Measurements from ENCODE around the gene SAPCD2. TPM values are rescaled to one million over a fixed set of nuclear protein-coding genes. Genes with fewer than 3 reads are reported as not detected.

SAPCD2 gene
- total and polyA plus RNA-seq, 2 experiments from 2014 or later: 13.4 to 60.3 TPM

DNA sequence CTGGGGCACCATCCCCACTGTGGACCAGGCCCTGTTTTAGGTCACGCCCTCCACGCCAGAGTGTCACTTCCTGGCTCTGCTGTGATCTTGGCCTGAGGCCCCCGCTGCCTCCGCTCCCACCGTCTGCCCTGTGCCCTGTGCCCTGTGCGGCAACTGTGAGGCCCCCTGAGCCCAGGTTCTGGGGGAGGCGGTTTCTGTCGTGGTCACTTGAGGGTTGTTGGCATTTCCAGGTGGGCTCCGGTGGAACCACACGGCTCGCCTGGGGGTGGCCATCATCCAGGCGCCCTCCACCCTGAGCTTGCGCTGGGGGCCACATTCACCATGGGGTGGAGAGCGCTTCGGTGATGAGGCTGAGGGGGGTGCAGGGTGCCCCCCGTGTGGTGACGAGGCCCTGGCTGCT is 37.6 kb upstream of the SAPCD2 start:
- no peak for ATAC-seq
- no peaks in the 10 kb centered on the region for H3K79me2 ChIP-seq (replicated peaks; ENCODE audit: insufficient read depth)
- no peaks in the 10 kb centered on the region; the same call in 2 of the 3 replicates for H3K4me1 Mint-ChIP-seq
- peaks cover 4% of the 10 kb centered on the region for H3K27me3 Mint-ChIP-seq (ENCODE audit: insufficient read depth, low read depth, poor library complexity)
- H3K4me1 ChIP-seq (ENCODE audit: insufficient read depth): no peaks in the 10 kb centered on the region
- H3K9me2 ChIP-seq (ENCODE audit: insufficient read depth): no peaks in the 10 kb centered on the region
- DNase-seq (ENCODE audit: low spot score): no peak
- peaks cover 3% of the 10 kb centered on the region; the same call in 1 of the 2 replicates for H3F3A ChIP-seq (replicated peaks; ENCODE audit: low read depth)
- H2AFZ ChIP-seq: no peak overlapping the region
- H3K36me3 ChIP-seq (ENCODE audit: insufficient read depth): no peaks in the 10 kb centered on the region
- no peak overlapping the region for H3K27ac ChIP-seq (ENCODE audit: low read depth)
- no peak overlapping the region for H3K4me3 ChIP-seq
- TF ChIP-seq STAT1 (IDR thresholded peaks at IDR 0.05; ENCODE audit: unreplicated experiment) (no peak), NANOG (IDR thresholded peaks at IDR 0.05; ENCODE audit: borderline replicate concordance) (no peak), POLR2AphosphoS5 (IDR thresholded peaks at IDR 0.05; ENCODE audit: low read depth) (no peak), ZNF331 (CRISPR knock-in tag; IDR thresholded peaks at IDR 0.05; ENCODE audit: low read depth) (no peak), EZH2 (IDR thresholded peaks at IDR 0.05; ENCODE audit: low read depth, unreplicated experiment) (no peak), ZNF114 (CRISPR knock-in tag; IDR thresholded peaks at IDR 0.05) (no peak), ZNF462 (CRISPR knock-in tag; IDR thresholded peaks at IDR 0.05) (no peak), CREB1 (CRISPR knock-in tag; IDR thresholded peaks at IDR 0.05; ENCODE audit: low read depth) (no peak), JUNB (IDR thresholded peaks at IDR 0.05; ENCODE audit: unreplicated experiment) (no peak), ETS1 (IDR thresholded peaks at IDR 0.05) (no peak)
- TF ChIP-seq, protein P1, sequence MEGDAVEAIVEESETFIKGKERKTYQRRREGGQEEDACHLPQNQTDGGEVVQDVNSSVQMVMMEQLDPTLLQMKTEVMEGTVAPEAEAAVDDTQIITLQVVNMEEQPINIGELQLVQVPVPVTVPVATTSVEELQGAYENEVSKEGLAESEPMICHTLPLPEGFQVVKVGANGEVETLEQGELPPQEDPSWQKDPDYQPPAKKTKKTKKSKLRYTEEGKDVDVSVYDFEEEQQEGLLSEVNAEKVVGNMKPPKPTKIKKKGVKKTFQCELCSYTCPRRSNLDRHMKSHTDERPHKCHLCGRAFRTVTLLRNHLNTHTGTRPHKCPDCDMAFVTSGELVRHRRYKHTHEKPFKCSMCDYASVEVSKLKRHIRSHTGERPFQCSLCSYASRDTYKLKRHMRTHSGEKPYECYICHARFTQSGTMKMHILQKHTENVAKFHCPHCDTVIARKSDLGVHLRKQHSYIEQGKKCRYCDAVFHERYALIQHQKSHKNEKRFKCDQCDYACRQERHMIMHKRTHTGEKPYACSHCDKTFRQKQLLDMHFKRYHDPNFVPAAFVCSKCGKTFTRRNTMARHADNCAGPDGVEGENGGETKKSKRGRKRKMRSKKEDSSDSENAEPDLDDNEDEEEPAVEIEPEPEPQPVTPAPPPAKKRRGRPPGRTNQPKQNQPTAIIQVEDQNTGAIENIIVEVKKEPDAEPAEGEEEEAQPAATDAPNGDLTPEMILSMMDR (conservative IDR thresholded peaks at IDR 0.05; ENCODE audit: low read depth in 2 of 2): no peak
- TF ChIP-seq, protein P2, sequence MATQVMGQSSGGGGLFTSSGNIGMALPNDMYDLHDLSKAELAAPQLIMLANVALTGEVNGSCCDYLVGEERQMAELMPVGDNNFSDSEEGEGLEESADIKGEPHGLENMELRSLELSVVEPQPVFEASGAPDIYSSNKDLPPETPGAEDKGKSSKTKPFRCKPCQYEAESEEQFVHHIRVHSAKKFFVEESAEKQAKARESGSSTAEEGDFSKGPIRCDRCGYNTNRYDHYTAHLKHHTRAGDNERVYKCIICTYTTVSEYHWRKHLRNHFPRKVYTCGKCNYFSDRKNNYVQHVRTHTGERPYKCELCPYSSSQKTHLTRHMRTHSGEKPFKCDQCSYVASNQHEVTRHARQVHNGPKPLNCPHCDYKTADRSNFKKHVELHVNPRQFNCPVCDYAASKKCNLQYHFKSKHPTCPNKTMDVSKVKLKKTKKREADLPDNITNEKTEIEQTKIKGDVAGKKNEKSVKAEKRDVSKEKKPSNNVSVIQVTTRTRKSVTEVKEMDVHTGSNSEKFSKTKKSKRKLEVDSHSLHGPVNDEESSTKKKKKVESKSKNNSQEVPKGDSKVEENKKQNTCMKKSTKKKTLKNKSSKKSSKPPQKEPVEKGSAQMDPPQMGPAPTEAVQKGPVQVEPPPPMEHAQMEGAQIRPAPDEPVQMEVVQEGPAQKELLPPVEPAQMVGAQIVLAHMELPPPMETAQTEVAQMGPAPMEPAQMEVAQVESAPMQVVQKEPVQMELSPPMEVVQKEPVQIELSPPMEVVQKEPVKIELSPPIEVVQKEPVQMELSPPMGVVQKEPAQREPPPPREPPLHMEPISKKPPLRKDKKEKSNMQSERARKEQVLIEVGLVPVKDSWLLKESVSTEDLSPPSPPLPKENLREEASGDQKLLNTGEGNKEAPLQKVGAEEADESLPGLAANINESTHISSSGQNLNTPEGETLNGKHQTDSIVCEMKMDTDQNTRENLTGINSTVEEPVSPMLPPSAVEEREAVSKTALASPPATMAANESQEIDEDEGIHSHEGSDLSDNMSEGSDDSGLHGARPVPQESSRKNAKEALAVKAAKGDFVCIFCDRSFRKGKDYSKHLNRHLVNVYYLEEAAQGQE (IDR thresholded peaks at IDR 0.05; ENCODE audit: unreplicated experiment): no peak
- no peak overlapping the region for H3K27ac Mint-ChIP-seq
- peaks cover 4% of the 10 kb centered on the region for H3K27me3 ChIP-seq (ENCODE audit: insufficient read depth)
- H3K4me2 ChIP-seq: no peak overlapping the region
- H3K36me3 Mint-ChIP-seq (ENCODE audit: low read depth): peaks cover 10% of the 10 kb centered on the region; the same call in 2 of the 3 replicates
- H3K9me3 Mint-ChIP-seq: no peaks in the 10 kb centered on the region; the same call in 2 of the 3 replicates
- no peaks in the 10 kb centered on the region; the same call in 1 of the 2 replicates for H4K20me1 ChIP-seq (replicated peaks; ENCODE audit: insufficient read depth)
- H3K4me3 Mint-ChIP-seq: no peak overlapping the region
